Sigmoid colon (tissue), 7 donors: ENCODE data around the gene TMEM156. TPM values are rescaled to one million over a fixed set of nuclear protein-coding genes. Genes with fewer than 3 reads are reported as not detected.

Source experiments
- DNase-seq: peaks from one replicate; pipeline ENCODE4 v3.0.0-alpha.2; 2019
- H3K27ac ChIP-seq, 4 donors: fragments of 200-600 bp; sonication (generic); one replicate each; pipeline ENCODE4 v1.5.1; 2016 to 2019; ENCODE audit warnings: mild to moderate bottlenecking in 1 of 4
- H3K27me3 ChIP-seq, 3 donors: fragments of 200-600 bp; sonication (generic); one replicate each; pipeline ENCODE4 v1.5.1; 2019; ENCODE audit warnings: mild to moderate bottlenecking in 1 of 3
- H3K36me3 ChIP-seq, 4 donors: fragments of 200-600 bp; sonication (generic); one replicate each; pipeline ENCODE4 v1.5.1; 2016 to 2019
- H3K4me1 ChIP-seq, 4 donors: fragments of 200-600 bp; sonication (generic); one replicate each; pipeline ENCODE4 v1.5.1; 2017 to 2019
- H3K4me3 ChIP-seq, 4 donors: fragments of 200-600 bp; sonication (generic); one replicate each; pipeline ENCODE4 v1.5.1; 2017 to 2019; ENCODE audit warnings: mild to moderate bottlenecking in 2 of 4, moderate library complexity in 1 of 4
- H3K9me3 ChIP-seq, 4 donors: fragments of 200-600 bp in 3 of 4; sonication (generic) in 3 of 4; one replicate each; pipeline versions ENCODE4 v1.5.1 to v1.6.1; 2013 to 2019
- EP300 ChIP-seq, 4 donors: sonication (generic); formaldehyde crosslinking; IDR thresholded peaks; one replicate each; pipeline ENCODE4 v1.6.1; 2017; ENCODE audit warnings: antibody characterized with exemption in 4 of 4
- POLR2A ChIP-seq, 2 donors: fragments of 450-650 bp; IDR thresholded peaks; one replicate each; pipeline ENCODE4 v1.6.1; 2016; ENCODE audit warnings: antibody characterized with exemption in 2 of 2, mild to moderate bottlenecking in 2 of 2, moderate library complexity in 2 of 2
- POLR2AphosphoS5 ChIP-seq, 4 donors: sonication (generic); formaldehyde crosslinking; IDR thresholded peaks; one replicate each; pipeline ENCODE4 v1.6.1; 2017; ENCODE audit warnings: antibody characterized with exemption in 4 of 4
- WGBS, 2 donors: extraction: QIAGEN DNeasy Blood & Tissue Kit; methylation state at CpG; one replicate each; pipeline ENCODE4 v1.1.7; 2013; 5-methylcytosine and 5-hydroxymethylcytosine counted together
- intact Hi-C: fragments of 100-400 bp; cut with DNase I; formaldehyde crosslinking; loops from one replicate; pipeline ENCODE4 v1.15.1; 2023
- polyA plus RNA-seq, 3 donors: library from polyadenylated mRNA; stranded (reverse); fragments of 200-250 nt; gene quantifications; one replicate each; pipeline ENCODE4 v1.2.3, GENCODE V29; 2013
- total RNA-seq, 4 donors: library from RNA; depleted of rRNA; stranded (reverse); fragments of >200 nt; gene quantifications; one replicate each; pipeline ENCODE4 v1.1.0, GENCODE V29; 2016
- TF ChIP-seq, protein P1 (sequence below), 4 experiments: fragments of 450-650 bp in 3 of 4; fragments of 200-600 bp in 1 of 4; IDR thresholded peaks; one replicate each; pipeline ENCODE4 v1.5.1; 2016 to 2019; ENCODE audit warnings: antibody characterized with exemption in 4 of 4, mild to moderate bottlenecking in 3 of 4, moderate library complexity in 2 of 4
- donor health status: healthy with polysubstance abuse.
- donor health status: Bipolar disorder and iron deficiency.
- donor health status: healthy.

The TMEM156 gene
- total and polyA plus RNA-seq, 7 donors = 0.66 to 9.1 (median 6.5) TPM; not detected in 4

DNA sequence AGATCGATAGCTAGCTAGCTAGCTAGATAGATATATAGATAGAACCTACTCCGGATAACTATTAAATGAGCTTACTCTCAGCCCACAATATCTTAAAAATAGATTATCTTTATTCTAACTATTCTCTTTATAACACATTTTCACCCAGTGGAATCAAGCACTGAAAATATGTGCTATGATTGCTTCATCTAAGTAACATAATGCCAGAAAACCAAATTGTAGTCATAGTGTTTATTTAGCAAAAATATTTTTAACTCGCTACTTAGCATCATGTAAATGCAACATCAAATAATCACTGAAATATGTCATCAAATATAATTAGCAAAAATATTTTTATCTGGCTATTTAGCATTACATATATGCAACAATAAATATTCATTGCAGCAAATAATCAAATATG, 1.5 kb downstream of the TMEM156 start:
- Histone ChIP-seq H3K27me3 (no peaks in the 10 kb centered on the region), H3K36me3 (no peaks in the 10 kb centered on the region), H3K4me1 (no peaks in the 10 kb centered on the region), H3K9me3 (no peaks in the 10 kb centered on the region), H3K4me3 (no peak overlapping the region), H3K27ac (no peak overlapping the region)
- no peak for TF ChIP-seq POLR2AphosphoS5 (IDR thresholded peaks at IDR 0.05)
- TF ChIP-seq, protein P1, sequence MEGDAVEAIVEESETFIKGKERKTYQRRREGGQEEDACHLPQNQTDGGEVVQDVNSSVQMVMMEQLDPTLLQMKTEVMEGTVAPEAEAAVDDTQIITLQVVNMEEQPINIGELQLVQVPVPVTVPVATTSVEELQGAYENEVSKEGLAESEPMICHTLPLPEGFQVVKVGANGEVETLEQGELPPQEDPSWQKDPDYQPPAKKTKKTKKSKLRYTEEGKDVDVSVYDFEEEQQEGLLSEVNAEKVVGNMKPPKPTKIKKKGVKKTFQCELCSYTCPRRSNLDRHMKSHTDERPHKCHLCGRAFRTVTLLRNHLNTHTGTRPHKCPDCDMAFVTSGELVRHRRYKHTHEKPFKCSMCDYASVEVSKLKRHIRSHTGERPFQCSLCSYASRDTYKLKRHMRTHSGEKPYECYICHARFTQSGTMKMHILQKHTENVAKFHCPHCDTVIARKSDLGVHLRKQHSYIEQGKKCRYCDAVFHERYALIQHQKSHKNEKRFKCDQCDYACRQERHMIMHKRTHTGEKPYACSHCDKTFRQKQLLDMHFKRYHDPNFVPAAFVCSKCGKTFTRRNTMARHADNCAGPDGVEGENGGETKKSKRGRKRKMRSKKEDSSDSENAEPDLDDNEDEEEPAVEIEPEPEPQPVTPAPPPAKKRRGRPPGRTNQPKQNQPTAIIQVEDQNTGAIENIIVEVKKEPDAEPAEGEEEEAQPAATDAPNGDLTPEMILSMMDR (IDR thresholded peaks at IDR 0.05) = no peak
- TF ChIP-seq POLR2A (IDR thresholded peaks at IDR 0.05) = no peak
- TF ChIP-seq EP300 (IDR thresholded peaks at IDR 0.05) = no peak
- 69 to 82% methylated on average over 3 of the region's 3 CpGs for WGBS, 2 donors
- intact Hi-C loops = no loop called here
- DNase-seq = no peak

DNA sequence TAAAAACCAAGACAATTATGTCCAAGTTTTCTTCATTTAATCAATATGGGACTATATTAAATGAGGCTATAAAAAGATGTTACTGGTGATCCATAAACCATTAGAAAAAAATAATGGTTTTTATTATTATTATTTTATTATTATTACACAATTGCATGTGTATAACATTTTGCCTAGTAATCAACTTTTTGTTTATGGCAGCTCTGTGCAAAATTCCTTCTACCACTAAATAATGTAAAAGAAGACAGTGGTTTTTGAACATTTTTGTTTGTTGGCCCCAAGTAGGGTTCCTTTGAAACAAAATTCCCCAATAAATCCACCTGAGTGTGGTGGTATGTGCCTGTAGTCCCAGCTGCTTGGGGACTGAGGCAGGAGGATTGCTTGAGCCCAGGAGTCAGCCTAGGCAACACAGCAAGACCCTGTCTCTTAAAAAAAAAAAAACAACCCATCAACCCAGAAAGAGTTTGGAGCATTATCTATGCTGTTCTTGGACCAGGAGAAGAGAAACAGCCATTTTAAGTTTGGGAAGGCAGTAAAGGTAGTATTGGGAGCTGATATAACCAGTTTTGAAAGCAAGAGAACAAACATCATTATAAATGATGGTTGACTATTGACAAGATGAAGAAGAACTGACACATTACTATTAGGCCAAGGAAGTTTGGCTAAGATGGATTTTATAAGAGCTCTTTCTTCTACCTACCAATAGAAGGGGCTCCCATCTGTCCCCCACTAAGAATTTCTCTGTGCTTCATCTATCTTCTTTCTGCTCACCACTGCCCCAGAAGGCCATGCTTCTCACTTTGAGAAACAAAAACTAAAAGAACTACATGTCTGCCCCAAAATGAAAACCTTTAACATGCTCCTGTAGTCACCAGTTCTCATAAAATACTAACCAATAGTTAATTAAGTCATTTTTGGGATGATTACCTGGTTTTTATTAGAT, 2.2 kb downstream of the TMEM156 start:
- Histone ChIP-seq H3K4me1 (no peaks in the 10 kb centered on the region), H3K9me3 (no peaks in the 10 kb centered on the region), H3K27me3 (no peaks in the 10 kb centered on the region), H3K27ac (no peak overlapping the region), H3K4me3 (no peak overlapping the region), H3K36me3 (no peaks in the 10 kb centered on the region)
- no peak for DNase-seq
- intact Hi-C loops = no loop called here
- TF ChIP-seq EP300 (IDR thresholded peaks at IDR 0.05) (no peak), POLR2AphosphoS5 (IDR thresholded peaks at IDR 0.05) (no peak)

DNA sequence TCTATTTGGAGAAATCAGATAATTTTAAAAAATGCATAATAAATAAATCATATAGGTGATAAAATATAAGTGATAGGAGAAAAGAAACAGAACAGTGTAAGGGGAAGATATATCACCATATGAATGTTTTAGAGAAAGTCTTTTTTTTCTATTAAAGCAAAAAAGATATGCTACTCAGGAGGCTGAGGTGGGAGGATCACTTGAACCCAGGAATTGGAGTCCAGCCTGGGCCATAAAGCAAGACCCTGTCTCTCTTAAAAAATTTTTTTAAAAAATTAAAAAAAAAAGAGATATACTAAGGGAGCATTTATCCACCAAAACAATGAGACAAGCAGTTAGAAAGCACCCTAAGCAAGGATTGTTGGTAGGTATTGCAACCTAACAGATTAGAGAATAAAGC, 6.1 kb downstream of the TMEM156 start:
- no peaks in the 10 kb centered on the region for H3K9me3 ChIP-seq
- no peak overlapping the region for H3K4me3 ChIP-seq
- DNase-seq = no peak
- no peak overlapping the region for H3K27ac ChIP-seq
- intact Hi-C loops = no loop called here
- no peaks in the 10 kb centered on the region for H3K36me3 ChIP-seq
- H3K4me1 ChIP-seq = no peaks in the 10 kb centered on the region
- TF ChIP-seq EP300 (IDR thresholded peaks at IDR 0.05) = no peak
- no peaks in the 10 kb centered on the region for H3K27me3 ChIP-seq

DNA sequence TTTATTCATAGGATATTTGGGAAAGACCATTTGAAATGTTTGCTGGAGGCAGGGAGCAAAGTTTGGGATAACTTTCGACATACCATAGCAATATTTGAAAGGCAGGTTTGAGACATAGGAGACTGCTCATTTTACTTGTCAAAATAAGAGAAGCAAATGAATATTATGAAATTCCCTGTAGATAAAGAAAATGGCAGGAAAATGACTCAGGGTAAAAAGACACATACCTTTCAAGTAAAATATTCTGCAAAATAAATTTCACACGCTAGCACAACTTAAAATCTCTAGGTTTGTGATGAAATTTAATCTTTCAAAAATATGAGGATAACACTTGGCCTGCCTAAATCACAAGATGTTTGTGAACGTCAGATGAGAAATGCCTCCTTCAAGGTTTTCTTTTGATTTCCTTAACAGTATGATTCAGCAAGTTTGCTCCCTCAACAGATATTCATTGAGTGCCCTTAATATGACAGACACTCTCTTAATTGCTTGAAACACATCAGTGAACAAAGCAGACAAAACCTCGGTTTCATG, 6.6 kb downstream of the TMEM156 start:
- H3K4me3 ChIP-seq = no peak overlapping the region
- intact Hi-C loops = no loop called here
- no peaks in the 10 kb centered on the region for H3K4me1 ChIP-seq
- DNase-seq = no peak
- H3K27me3 ChIP-seq = no peaks in the 10 kb centered on the region
- WGBS, 2 donors = 74 to 86% methylated on average over 4 of the region's 4 CpGs
- H3K36me3 ChIP-seq = no peaks in the 10 kb centered on the region
- TF ChIP-seq POLR2A (IDR thresholded peaks at IDR 0.05) (no peak), POLR2AphosphoS5 (IDR thresholded peaks at IDR 0.05) (no peak), EP300 (IDR thresholded peaks at IDR 0.05) (no peak)
- TF ChIP-seq, protein P1 (IDR thresholded peaks at IDR 0.05) = no peak
- H3K9me3 ChIP-seq = no peaks in the 10 kb centered on the region
- H3K27ac ChIP-seq = no peak overlapping the region

DNA sequence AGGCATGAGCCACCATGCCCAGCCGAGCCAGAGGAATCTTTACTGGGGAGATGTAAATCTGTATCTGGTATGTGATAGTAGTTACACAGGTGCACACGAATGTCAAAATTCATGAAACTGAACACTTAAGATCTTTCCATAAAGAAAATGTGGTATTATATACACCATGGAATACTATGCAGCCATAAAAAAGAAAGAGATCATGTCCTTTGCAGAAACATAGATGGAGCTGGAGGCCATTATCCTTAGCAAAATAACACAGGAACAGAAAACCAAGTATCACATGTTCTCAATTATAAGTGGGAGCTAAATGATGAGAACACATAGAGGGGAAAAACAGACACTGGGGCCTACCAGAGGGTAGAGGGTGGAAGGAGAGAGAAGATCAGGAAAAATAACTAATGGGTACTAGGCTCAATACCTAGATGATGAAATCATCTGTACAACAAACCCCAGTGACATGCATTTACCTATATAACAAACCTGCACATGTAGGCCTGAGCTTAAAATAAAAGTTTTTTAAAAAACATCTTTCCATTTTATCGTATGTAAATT, 7.8 kb downstream of the TMEM156 start:
- 98% methylated on average over 3 of the region's 3 CpGs for WGBS, 2 donors
- no peaks in the 10 kb centered on the region for H3K9me3 ChIP-seq
- no peak overlapping the region for H3K4me3 ChIP-seq
- H3K4me1 ChIP-seq = no peaks in the 10 kb centered on the region
- no peaks in the 10 kb centered on the region for H3K36me3 ChIP-seq
- DNase-seq = no peak
- TF ChIP-seq POLR2A (IDR thresholded peaks at IDR 0.05) (no peak), POLR2AphosphoS5 (IDR thresholded peaks at IDR 0.05) (no peak), EP300 (IDR thresholded peaks at IDR 0.05) (no peak)
- TF ChIP-seq, protein P1 (IDR thresholded peaks at IDR 0.05) = no peak
- H3K27ac ChIP-seq = no peak overlapping the region
- H3K27me3 ChIP-seq = no peaks in the 10 kb centered on the region
- intact Hi-C loops = no loop called here
